Vagina (tissue), 2 donors: Measurements from ENCODE around the gene NTSR1. TPM values are rescaled to one million over a fixed set of nuclear protein-coding genes. Genes with fewer than 3 reads are reported as not detected.
A peak's percentile ranks its signal among the peaks of the same experiment; 100 is the strongest.

Source experiments
- DNase-seq, 2 donors: peaks; one replicate each; pipeline ENCODE4 v3.0.0-alpha.2; 2017; ENCODE audit errors: extremely low spot score in 2 of 2
- H3K27ac ChIP-seq: fragments of 200-600 bp; sonication (generic); one replicate; pipeline ENCODE4 v1.5.1; 2019
- H3K27me3 ChIP-seq: fragments of 200-600 bp; sonication (generic); one replicate; pipeline ENCODE4 v1.5.1; 2019
- H3K36me3 ChIP-seq, 2 donors: fragments of 200-600 bp; sonication (generic); one replicate each; pipeline ENCODE4 v1.5.1; 2017 to 2019
- H3K4me1 ChIP-seq: fragments of 200-600 bp; sonication (generic); one replicate; pipeline ENCODE4 v1.5.1; 2019
- H3K4me3 ChIP-seq, 2 donors: fragments of 200-600 bp; sonication (generic); 1 replicate in 1 of 2; 2 replicates in 1 of 2; pipeline ENCODE4 v1.5.1; 2016 to 2019
- H3K9me3 ChIP-seq: fragments of 200-600 bp; sonication (generic); one replicate; pipeline ENCODE4 v1.5.1; 2019
- CTCF ChIP-seq, 3 experiments: fragments of 450-650 bp in 2 of 3; fragments of 200-600 bp in 1 of 3; sonication (generic) in 1 of 3; IDR thresholded peaks; one replicate each; pipeline ENCODE4 v1.5.1; 2017 to 2019; ENCODE audit warnings: antibody characterized with exemption in 3 of 3, mild to moderate bottlenecking in 2 of 3, moderate library complexity in 2 of 3
- POLR2A ChIP-seq, 2 donors: fragments of 450-650 bp; IDR thresholded peaks; one replicate each; pipeline ENCODE4 v1.6.1; 2017; ENCODE audit warnings: antibody characterized with exemption in 2 of 2, mild to moderate bottlenecking in 2 of 2, moderate library complexity in 2 of 2
- POLR2AphosphoS5 ChIP-seq, 2 donors: sonication (generic); formaldehyde crosslinking; IDR thresholded peaks; one replicate each; pipeline ENCODE4 v1.9.0; 2017; ENCODE audit warnings: antibody characterized with exemption in 2 of 2, mild to moderate bottlenecking in 2 of 2, low read depth in 1 of 2; ENCODE audit not compliant: insufficient read depth in 1 of 2
- intact Hi-C: fragments of 100-400 bp; cut with DNase I; formaldehyde crosslinking; loops from one replicate; pipeline ENCODE4 v1.15.1; 2023
- total RNA-seq: library from RNA; depleted of rRNA; stranded (reverse); fragments of >200 nt; gene quantifications from one replicate; pipeline ENCODE4 v1.2.3, GENCODE V29; 2016

Gene NTSR1
- total RNA-seq, 1 donor from 2014 or later = 0.49 TPM

- Histone ChIP-seq H3K27me3 (no peaks in the 10 kb centered on the region), H3K27ac (no peak overlapping the region)
- no peak for DNase-seq
Observed at GRCh38 chr20:62668441-62669027, 40.1 kb upstream of the NTSR1 start.

GRCh38 chr20:62669249-62669648 lies 39.4 kb upstream of the NTSR1 start:
- no peak overlapping the region for H3K4me3 ChIP-seq
- no peaks in the 10 kb centered on the region for H3K27me3 ChIP-seq
- no peaks in the 10 kb centered on the region for H3K36me3 ChIP-seq
- no peak overlapping the region for H3K27ac ChIP-seq
- no peaks in the 10 kb centered on the region for H3K4me1 ChIP-seq
- no peak for DNase-seq
- intact Hi-C loops = loop anchor here (5.0 kb wide), 1 partner anchor 123 kb away; no protein-coding TSS in a partner anchor
- TF ChIP-seq POLR2A (IDR thresholded peaks at IDR 0.05) (no peak), CTCF (IDR thresholded peaks at IDR 0.05) (no peak), POLR2AphosphoS5 (IDR thresholded peaks at IDR 0.05; ENCODE audit: insufficient read depth in 1 of 2, low read depth in 1 of 2) (no peak)
- no peaks in the 10 kb centered on the region for H3K9me3 ChIP-seq

More at GRCh38 chr20:62668441-62669027, 40.1 kb upstream of the NTSR1 start:
- H3K4me3 ChIP-seq = no peak overlapping the region
- no peak for TF ChIP-seq POLR2A (IDR thresholded peaks at IDR 0.05)
- TF ChIP-seq POLR2AphosphoS5 (IDR thresholded peaks at IDR 0.05; ENCODE audit: insufficient read depth in 1 of 2, low read depth in 1 of 2) = no peak
- peak; percentile 52 to 79 (median 75) for TF ChIP-seq CTCF (IDR thresholded peaks at IDR 0.05)
- H3K36me3 ChIP-seq = no peaks in the 10 kb centered on the region
- no peaks in the 10 kb centered on the region for H3K4me1 ChIP-seq
- intact Hi-C loops = loop anchor here (5.0 kb wide), 1 partner anchor 124 kb away; no protein-coding TSS in a partner anchor
- H3K9me3 ChIP-seq = no peaks in the 10 kb centered on the region

GRCh38 chr20:62670156-62670555 lies 38.5 kb upstream of the NTSR1 start:
- DNase-seq = no peak
- Histone ChIP-seq H3K4me1 (no peaks in the 10 kb centered on the region), H3K27me3 (no peaks in the 10 kb centered on the region), H3K9me3 (no peaks in the 10 kb centered on the region), H3K27ac (no peak overlapping the region), H3K36me3 (no peaks in the 10 kb centered on the region), H3K4me3 (no peak overlapping the region)
- no peak for TF ChIP-seq POLR2A (IDR thresholded peaks at IDR 0.05)
- no peak for TF ChIP-seq POLR2AphosphoS5 (IDR thresholded peaks at IDR 0.05; ENCODE audit: insufficient read depth in 1 of 2, low read depth in 1 of 2)
- TF ChIP-seq CTCF (IDR thresholded peaks at IDR 0.05) = no peak
- intact Hi-C loops = no loop called here

GRCh38 chr20:62670998-62671397 lies 37.6 kb upstream of the NTSR1 start:
- H3K36me3 ChIP-seq = no peaks in the 10 kb centered on the region

More at GRCh38 chr20:62670998-62671397, 37.6 kb upstream of the NTSR1 start:
- TF ChIP-seq POLR2AphosphoS5 (IDR thresholded peaks at IDR 0.05; ENCODE audit: insufficient read depth in 1 of 2, low read depth in 1 of 2) = no peak
- TF ChIP-seq POLR2A (IDR thresholded peaks at IDR 0.05) = no peak
- TF ChIP-seq CTCF (IDR thresholded peaks at IDR 0.05) = no peak
- H3K4me3 ChIP-seq = no peak overlapping the region
- DNase-seq = no peak
- no peaks in the 10 kb centered on the region for H3K27me3 ChIP-seq
- no peaks in the 10 kb centered on the region for H3K4me1 ChIP-seq
- H3K9me3 ChIP-seq = no peaks in the 10 kb centered on the region
- intact Hi-C loops = no loop called here
- no peak overlapping the region for H3K27ac ChIP-seq
